ENCODE measurements around the gene NDFIP2. TPM values are rescaled to one million over a fixed set of nuclear protein-coding genes. Genes with fewer than 3 reads are reported as not detected.

NDFIP2 gene
- total RNA-seq, 1 experiment from 2014 or later = 49.6 TPM

- DNase-seq (ENCODE audit: low read depth, low spot score) (no peak), ATAC-seq (no peak)
- BruUV-seq (replicated peaks) = no TSS peak
- H3K9me3 ChIP-seq (ENCODE audit: control insufficient read depth in 1 of 2, insufficient read depth in 1 of 2, low read depth in 1 of 2, low read length in 2 of 2) = no peaks in the 10 kb centered on the region
- H3K4me3 ChIP-seq (replicated peaks in 1 of 2; ENCODE audit: low read depth in 1 of 2, low read length in 2 of 2) = no peak overlapping the region
- no peaks in the 10 kb centered on the region for H4K20me1 ChIP-seq (ENCODE audit: insufficient read depth)
- TF ChIP-seq EZH2 (IDR thresholded peaks at IDR 0.05) (no peak), SP1 (IDR thresholded peaks at IDR 0.05; ENCODE audit: low read depth) (no peak), ZNF274 (IDR thresholded peaks at IDR 0.05; ENCODE audit: low read depth, low read length) (no peak), JUND (IDR thresholded peaks at IDR 0.05) (no peak), ZFX (IDR thresholded peaks at IDR 0.05) (no peak), CTCF (IDR thresholded peaks at IDR 0.05 in 2 of 3, conservative IDR thresholded peaks at IDR 0.05 in 1 of 3; ENCODE audit: borderline replicate concordance in 1 of 3, insufficient read depth in 1 of 3, low read depth in 2 of 3, low read length in 2 of 3) (no peak), YY1 (IDR thresholded peaks at IDR 0.05; ENCODE audit: extremely low read depth, insufficient replicate concordance, low read depth, low read length) (no peak), ZBTB33 (IDR thresholded peaks at IDR 0.05; ENCODE audit: extremely low read depth, insufficient replicate concordance, low read length) (no peak), EGR1 (IDR thresholded peaks at IDR 0.05; ENCODE audit: low read depth) (no peak), REST (IDR thresholded peaks at IDR 0.05; ENCODE audit: low read depth) (no peak), SIN3A (IDR thresholded peaks at IDR 0.05; ENCODE audit: low read depth) (no peak), POLR2AphosphoS5 (IDR thresholded peaks at IDR 0.05; ENCODE audit: low read depth, low read length) (no peak), TCF7L2 (IDR thresholded peaks at IDR 0.05; ENCODE audit: borderline replicate concordance, extremely low read depth, insufficient read depth, insufficient read length) (no peak), SRF (IDR thresholded peaks at IDR 0.05; ENCODE audit: low read depth) (no peak), FOSL1 (IDR thresholded peaks at IDR 0.05; ENCODE audit: low read depth) (no peak), ELF1 (IDR thresholded peaks at IDR 0.05; ENCODE audit: borderline replicate concordance, low read depth) (no peak), POLR2A (IDR thresholded peaks at IDR 0.05; ENCODE audit: borderline replicate concordance, extremely low read depth, insufficient read depth, insufficient read length) (no peak)
- H2AFZ ChIP-seq (ENCODE audit: low read depth, low read length, poor library complexity, severe bottlenecking) = no peak overlapping the region
- H3K9me2 ChIP-seq (ENCODE audit: insufficient read depth) = no peaks in the 10 kb centered on the region
- no peak overlapping the region for H3K27ac ChIP-seq (ENCODE audit: low read depth, low read length)
- H3K4me2 ChIP-seq (ENCODE audit: low read length) = no peak overlapping the region
- intact Hi-C loops (cut with micrococcal nuclease) = no loop called here
- ChIA-PET RAD21 (ENCODE audit: low non-redundant PET in 1 of 2, low total read pairs in 2 of 2, uncharacterized antibody in 2 of 2, unreplicated experiment in 2 of 2) (no interaction called here), CTCF (no interaction called here), POLR2A (no interaction called here)
- no peaks in the 10 kb centered on the region for H3K36me3 ChIP-seq (ENCODE audit: control insufficient read depth in 1 of 2, insufficient read depth in 2 of 2, low read length in 2 of 2)
- H3K79me2 ChIP-seq (ENCODE audit: insufficient read depth, low read length) = no peaks in the 10 kb centered on the region
- no peaks in the 10 kb centered on the region for H3K27me3 ChIP-seq (ENCODE audit: insufficient read depth, low read length)
- H3K4me1 ChIP-seq (ENCODE audit: control insufficient read depth in 1 of 2, insufficient read depth in 2 of 2, low read length in 2 of 2) = no peaks in the 10 kb centered on the region
- H3K9ac ChIP-seq (ENCODE audit: low read length) = no peak overlapping the region
These were observed 41.7 kb upstream of the NDFIP2 start for GRCh38 chr13:79439275-79439674.

Data from HCT116 (cell line).